Measurements from ENCODE around the gene VAV3. TPM values are rescaled to one million over a fixed set of nuclear protein-coding genes. Genes with fewer than 3 reads are reported as not detected.

VAV3 gene
- total RNA-seq, 2 experiments from 2014 or later, result 5.5 to 5.6 TPM

- Mint-ChIP-seq H3K4me1 (ENCODE audit: low read depth) (no peaks in the 10 kb centered on the region), H3K9me3 (peaks cover 11% of the 10 kb centered on the region), H3K27me3 (no peaks in the 10 kb centered on the region), H3K4me3 (no peak overlapping the region), H3K27ac (no peak overlapping the region), H3K36me3 (ENCODE audit: low read depth) (peaks cover 31% of the 10 kb centered on the region)
- H3K4me1 ChIP-seq (ENCODE audit: insufficient read depth, low read length), result no peaks in the 10 kb centered on the region
- H3K9me3 ChIP-seq (ENCODE audit: control insufficient read depth in 1 of 2, insufficient read depth in 1 of 2, low read length in 2 of 2), result peaks cover 0 to 11% of the 10 kb centered on the region in 2 experiments
- H3K27ac ChIP-seq (ENCODE audit: low read depth in 1 of 2, low read length in 2 of 2), result no peak overlapping the region
- TF ChIP-seq CTCF (IDR thresholded peaks at IDR 0.05), result no peak
- H3K4me3 ChIP-seq (ENCODE audit: low read length), result no peak overlapping the region
- POLR2A ChIA-PET, result no interaction called here
- no peak for DNase-seq
- H3K27me3 ChIP-seq (ENCODE audit: control insufficient read depth in 1 of 2, insufficient read depth in 2 of 2, low read length in 2 of 2), result no peaks in the 10 kb centered on the region
- CTCF ChIA-PET, result no interaction called here
- ATAC-seq (ENCODE audit: poor library complexity), result no peak
- intact Hi-C loops (cut with DNase I, micrococcal nuclease), result no loop called here
- no peaks in the 10 kb centered on the region for H3K36me3 ChIP-seq (ENCODE audit: insufficient read depth, low read length)
These were observed 347.5 kb downstream of the VAV3 start for GRCh38 chr1:107617456-107617855.

DNA sequence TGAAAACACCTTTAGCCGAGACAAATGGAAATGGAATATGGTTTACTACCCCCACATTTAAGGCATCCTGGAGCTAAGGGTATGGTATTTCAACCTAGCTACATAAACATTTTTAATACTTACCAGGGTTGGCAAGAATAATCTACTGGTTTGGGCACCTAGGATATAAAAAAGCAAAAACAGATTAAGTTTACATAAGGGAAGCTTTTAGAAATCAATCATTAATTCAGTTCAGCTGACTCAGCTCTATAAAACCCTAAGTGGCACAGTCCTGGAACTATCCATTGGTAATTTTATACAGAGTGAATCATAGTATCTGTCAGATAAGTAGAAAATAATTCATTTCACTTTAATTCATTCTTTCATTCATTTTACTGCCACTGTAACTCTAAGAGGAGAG, 355.2 kb downstream of the VAV3 start:
- DNase-seq (no peak), ATAC-seq (ENCODE audit: poor library complexity) (no peak)
- peaks cover 4 to 13% of the 10 kb centered on the region in 2 experiments for H3K9me3 ChIP-seq (ENCODE audit: control insufficient read depth in 1 of 2, insufficient read depth in 1 of 2, low read length in 2 of 2)
- POLR2A ChIA-PET, result no interaction called here
- Mint-ChIP-seq H3K4me1 (ENCODE audit: low read depth) (no peaks in the 10 kb centered on the region), H3K36me3 (ENCODE audit: low read depth) (peaks cover 29% of the 10 kb centered on the region), H3K27ac (no peak overlapping the region), H3K4me3 (no peak overlapping the region), H3K27me3 (no peaks in the 10 kb centered on the region), H3K9me3 (peaks cover 11% of the 10 kb centered on the region)
- H3K36me3 ChIP-seq (ENCODE audit: insufficient read depth, low read length), result no peaks in the 10 kb centered on the region
- CTCF ChIA-PET, result no interaction called here
- intact Hi-C loops (cut with DNase I, micrococcal nuclease), result no loop called here
- no peak overlapping the region for H3K4me3 ChIP-seq (ENCODE audit: low read length)
- no peak overlapping the region for H3K27ac ChIP-seq (ENCODE audit: low read depth in 1 of 2, low read length in 2 of 2)
- no peak for TF ChIP-seq CTCF (IDR thresholded peaks at IDR 0.05)
- no peaks in the 10 kb centered on the region for H3K27me3 ChIP-seq (ENCODE audit: control insufficient read depth in 1 of 2, insufficient read depth in 2 of 2, low read length in 2 of 2)
- H3K4me1 ChIP-seq (ENCODE audit: insufficient read depth, low read length), result no peaks in the 10 kb centered on the region

DNA sequence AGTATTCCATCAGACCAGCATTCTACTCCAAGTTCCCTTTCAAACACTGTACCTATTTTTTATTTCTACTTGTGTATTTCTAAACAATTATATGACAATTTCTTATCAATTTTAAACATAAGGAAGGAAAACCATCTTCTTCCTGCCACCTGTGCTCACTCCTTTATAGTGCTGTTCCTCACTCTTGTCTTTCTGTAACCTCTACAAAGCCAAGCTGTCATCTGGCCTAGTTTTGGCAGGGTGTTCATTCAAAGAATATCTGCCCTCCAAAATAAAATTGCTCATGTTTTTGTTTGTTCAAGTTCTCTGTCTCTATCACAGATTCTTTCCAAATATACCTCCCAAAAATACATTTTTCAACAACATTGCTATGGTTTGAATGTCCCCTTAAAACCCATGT, 360.2 kb downstream of the VAV3 start:
- Histone ChIP-seq H3K27me3 (ENCODE audit: control insufficient read depth in 1 of 2, insufficient read depth in 2 of 2, low read length in 2 of 2) (no peaks in the 10 kb centered on the region), H3K36me3 (ENCODE audit: insufficient read depth, low read length) (no peaks in the 10 kb centered on the region), H3K9me3 (ENCODE audit: control insufficient read depth in 1 of 2, insufficient read depth in 1 of 2, low read length in 2 of 2) (peaks cover 0 to 4% of the 10 kb centered on the region in 2 experiments), H3K4me3 (ENCODE audit: low read length) (no peak overlapping the region), H3K4me1 (ENCODE audit: insufficient read depth, low read length) (no peaks in the 10 kb centered on the region), H3K27ac (ENCODE audit: low read depth in 1 of 2, low read length in 2 of 2) (no peak overlapping the region)
- no peak for ATAC-seq (ENCODE audit: poor library complexity)
- H3K27me3 Mint-ChIP-seq, result no peaks in the 10 kb centered on the region
- peaks cover 3% of the 10 kb centered on the region for H3K9me3 Mint-ChIP-seq
- no peak for TF ChIP-seq CTCF (IDR thresholded peaks at IDR 0.05)
- CTCF ChIA-PET, result no interaction called here
- peaks cover 10% of the 10 kb centered on the region for H3K36me3 Mint-ChIP-seq (ENCODE audit: low read depth)
- no peak overlapping the region for H3K27ac Mint-ChIP-seq
- no peak for DNase-seq
- H3K4me3 Mint-ChIP-seq, result no peak overlapping the region
- intact Hi-C loops (cut with DNase I, micrococcal nuclease), result no loop called here
- no peaks in the 10 kb centered on the region for H3K4me1 Mint-ChIP-seq (ENCODE audit: low read depth)
- POLR2A ChIA-PET, result no interaction called here

Measured in CD4-positive, alpha-beta T cell (primary cell).